Cerebellar nuclear complex (tissue), 1 donor: ENCODE results near the gene TMEM178A.
"Not testable (repeated sequence)": the region's sequence is repeated elsewhere in the genome, so short reads cannot be mapped to it uniquely, and the experiment has no call there.

Source experiments
- DNase-seq, 2 experiments: peaks; one replicate each; lab custom pipeline; 2025; lab: John Stamatoyannopoulos, UW

TMEM178A gene

DNA sequence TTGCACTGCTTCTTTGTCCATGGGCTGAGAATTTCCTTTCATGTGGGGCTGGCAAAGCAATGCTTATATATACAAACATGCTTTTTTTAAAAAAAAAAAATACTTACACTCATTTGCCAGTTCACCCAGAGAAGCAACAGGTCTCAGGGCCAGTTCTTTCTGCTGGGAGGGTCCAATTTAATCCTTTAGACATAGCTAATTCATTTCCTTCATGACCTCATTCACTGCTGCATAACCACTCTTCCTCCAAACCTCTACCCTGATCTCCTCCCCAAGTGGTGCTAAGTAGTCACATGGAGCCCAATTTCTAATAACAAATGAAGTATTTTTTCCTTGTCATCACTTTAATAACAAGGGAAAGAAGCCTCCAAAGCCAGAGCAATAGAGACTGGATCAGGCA, 17.1 kb upstream of the TMEM178A start:
- no peak for DNase-seq

DNA sequence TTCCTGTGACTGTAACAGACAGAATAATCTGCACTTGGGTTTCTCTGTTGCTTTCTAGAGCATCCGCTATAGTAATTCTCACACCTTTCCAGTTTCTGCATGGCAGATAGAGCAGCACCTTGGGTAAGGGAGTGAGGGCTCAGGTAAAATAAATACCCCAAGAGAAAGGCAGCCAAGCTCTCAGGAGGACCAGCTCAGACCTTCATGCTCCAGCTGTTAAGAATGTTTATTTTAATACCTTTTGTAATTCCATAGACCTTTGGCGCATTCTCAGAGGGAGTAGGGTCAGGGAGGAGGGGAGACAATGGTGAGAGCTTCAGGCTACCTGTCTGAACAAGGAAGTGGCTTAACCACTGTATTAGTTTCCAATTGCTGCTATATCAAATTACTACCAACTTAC, 16.2 kb upstream of the TMEM178A start:
- no peak for DNase-seq

DNA sequence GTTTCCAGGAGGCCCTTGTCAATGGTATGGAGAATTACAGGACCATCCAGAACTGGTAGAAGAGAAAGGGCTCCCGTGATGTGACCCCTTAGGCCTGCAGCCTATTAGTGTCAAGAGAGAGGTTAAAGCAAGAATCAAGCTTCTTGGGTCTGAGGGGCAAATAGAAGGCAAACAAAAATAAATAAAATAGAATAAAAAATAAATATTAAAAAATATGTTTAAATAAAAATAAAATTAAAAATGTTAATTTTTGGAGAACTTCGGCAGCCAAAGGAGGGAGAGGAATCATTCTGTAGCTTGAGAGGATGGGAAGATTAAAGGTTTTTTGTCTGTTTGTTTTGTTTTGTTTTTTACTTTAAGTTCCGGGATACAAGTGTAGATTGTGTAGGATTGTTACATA, 15.2 kb upstream of the TMEM178A start:
- no peak for DNase-seq

DNA sequence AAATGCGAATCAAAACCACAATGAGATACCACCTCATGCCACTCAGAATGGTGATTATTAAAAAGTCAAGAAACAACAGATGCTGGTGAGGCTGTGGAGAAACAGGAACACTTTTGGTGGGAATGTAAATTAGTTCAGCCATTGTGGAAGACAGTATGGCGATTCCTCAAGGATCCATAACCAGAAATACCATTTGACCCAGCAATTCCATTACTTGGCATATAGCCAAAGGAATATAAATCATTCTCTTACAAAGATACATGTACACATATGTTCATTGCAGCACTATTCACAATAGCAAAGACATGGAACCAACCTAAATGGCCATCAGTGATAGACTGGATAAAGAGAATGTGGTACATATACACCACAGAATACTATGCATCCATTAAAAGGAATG, 9.5 kb upstream of the TMEM178A start:
- DNase-seq = not testable (repeated sequence)

DNA sequence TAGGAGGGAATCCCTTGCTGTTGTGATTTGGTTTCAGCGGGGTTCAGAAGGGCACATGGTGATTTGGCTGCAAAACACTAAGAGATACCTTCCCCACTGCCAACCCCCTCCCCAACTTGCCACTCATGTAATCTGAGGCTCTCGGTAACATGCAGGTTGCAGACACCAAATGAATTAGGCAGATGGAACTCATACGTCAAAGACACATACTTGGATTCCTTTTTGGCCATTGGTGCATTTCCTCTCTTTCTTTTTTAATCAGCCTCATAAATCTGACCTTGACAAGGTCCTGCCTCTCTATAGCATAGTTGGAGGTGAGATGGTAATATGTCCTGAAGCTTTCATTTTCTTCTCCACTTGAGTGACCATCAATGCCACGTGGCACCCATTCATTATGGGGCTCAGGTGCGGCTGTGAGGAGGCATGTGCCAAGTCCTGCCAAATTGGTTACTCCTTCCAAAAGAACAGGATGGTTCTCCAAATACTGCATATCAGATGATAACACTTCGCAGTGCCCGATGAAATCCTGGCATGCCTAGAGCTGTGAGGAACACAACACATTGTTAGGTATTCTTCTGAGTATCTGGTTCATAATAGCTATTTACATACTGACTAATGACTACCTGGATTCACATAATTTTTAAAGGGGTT, 8.3 kb upstream of the TMEM178A start:
- DNase-seq = peak; percentile 30 to 76

DNA sequence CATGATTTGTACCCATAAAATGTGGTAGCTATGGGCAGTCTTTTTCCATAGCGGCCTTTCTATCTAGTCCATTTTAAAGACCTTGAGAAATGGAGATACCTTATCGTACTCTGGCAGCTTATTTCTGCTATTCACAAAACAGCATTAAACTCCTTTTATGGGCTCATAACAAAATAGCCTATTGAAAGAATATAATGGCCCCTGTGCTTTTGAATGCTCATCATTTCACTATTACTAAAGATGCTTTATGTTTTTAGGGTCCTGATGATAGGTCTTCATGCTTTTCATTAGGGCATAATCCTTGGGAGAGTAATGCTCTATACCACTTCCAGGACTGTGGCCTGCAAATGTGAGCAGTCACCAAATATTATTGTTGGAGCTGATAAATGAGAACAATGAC, 7.3 kb upstream of the TMEM178A start:
- no peak for DNase-seq

DNA sequence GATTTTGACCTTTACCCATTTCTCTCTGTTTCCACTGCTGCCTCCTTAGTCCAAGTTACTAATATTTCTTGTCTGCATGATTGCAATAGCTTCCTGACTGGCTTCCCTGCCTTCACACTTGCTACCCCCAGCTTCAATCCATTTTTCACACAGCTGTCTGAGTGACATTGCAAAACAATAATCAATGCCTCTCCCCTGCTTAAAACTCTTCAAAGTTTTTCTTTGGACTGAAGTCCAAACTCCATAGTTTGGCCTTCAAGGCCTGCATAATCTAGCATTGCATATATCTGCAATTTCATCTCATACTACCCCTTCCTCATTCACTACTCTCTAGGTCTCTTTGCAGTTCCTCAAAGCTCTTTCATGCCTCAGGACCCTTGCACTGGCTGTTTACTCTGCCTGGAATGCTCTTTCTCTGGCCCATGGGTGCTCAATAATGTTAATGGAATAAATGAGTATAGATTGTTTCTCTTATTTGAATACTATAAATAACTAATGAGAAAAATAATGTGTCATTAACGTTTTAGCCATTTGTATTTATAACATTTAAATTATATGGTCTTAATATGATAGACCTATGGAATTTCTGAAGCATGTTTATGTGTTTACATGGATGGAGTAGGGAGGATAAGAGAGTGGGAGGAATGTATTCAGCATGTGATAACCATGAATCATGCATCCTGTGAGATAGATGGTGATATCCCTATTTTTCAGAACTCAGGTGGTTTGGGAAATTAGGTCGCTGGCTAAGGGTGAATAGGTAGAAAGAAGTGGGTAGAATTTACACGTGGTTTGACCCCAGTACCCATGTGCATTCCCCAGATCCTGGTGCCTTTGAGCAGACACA, 5.7 kb upstream of the TMEM178A start:
- DNase-seq = no peak

DNA sequence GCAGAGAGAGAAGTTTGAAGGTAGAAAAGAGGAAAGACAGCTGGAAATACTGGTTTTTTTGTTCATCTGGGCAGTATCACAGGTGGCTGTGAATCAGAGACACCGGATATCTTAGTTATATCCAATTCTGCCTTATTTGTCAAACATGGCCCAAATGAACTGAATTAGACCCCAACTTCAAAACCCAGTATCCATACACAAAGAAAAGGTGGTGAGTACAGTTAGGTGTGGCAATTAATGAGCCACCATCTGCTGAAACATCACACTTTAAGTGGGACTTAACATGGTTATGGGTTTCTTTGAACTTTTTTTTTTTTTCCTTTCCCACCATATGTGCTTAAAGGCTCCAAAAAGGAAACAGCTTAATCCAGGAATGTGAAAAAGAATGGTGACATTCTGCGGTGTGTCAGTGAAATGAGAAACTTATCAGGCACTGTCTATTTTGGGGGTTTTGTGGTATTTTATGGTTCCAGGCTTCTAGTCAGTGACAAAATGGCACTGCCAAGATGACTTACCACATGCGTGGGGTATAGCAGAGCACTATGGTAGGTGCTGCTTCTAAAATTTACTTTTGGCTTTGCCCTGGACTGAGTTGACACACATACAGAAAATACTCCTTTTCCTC, 5.0 kb upstream of the TMEM178A start:
- no peak for DNase-seq

DNA sequence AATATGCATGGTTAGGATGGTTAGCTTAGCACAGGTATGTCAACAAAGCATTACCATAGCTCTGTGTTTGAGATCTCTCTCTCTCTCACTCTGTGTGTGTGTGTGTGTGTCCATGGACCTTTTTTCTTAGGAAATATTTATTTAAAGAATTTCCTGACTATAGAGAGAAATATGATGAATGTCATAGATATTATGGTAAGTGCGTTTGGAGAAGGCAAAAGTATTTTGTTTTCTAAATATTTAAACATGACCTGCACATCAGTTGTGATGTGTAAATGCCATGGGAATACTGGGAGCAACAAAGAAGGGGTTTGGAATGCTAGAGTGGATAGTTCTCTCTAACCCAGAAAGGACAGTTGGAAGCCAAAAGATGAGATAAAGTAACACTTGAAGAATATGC, 3.9 kb upstream of the TMEM178A start:
- no peak for DNase-seq

DNA sequence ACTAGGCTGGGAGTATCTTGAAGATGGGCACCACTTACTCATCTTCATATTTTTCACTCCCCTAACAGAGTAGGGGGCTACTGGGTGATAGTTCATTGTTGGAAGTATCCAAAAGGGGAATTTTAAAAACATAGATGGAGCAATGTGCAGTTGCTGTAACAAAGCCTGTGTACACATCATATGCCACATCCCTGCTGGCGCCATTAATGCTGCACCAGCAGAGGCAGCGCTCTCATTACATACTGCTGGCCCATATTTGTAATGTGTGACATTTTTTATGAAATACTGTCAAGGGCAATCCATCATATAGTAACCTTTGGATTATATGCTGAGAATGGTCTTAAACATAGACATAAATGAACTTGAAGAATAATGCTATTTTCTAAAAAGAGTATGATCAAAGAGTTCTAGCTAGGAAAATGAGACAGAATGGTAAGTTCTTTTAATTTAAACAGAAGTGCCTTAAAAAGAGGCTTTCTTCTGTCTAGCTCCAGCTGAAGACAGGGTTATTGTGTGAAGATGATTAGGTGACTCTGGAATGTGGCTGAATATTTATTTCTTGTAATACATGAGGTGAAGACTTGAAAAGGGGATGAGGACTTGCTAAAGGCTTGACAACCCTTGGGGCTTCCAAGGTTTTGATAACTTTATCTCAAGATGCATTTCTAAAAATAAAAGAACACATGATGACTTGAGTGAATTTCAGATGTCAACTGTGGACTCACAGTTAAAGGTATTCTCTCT, 2.4 kb upstream of the TMEM178A start:
- no peak for DNase-seq

DNA sequence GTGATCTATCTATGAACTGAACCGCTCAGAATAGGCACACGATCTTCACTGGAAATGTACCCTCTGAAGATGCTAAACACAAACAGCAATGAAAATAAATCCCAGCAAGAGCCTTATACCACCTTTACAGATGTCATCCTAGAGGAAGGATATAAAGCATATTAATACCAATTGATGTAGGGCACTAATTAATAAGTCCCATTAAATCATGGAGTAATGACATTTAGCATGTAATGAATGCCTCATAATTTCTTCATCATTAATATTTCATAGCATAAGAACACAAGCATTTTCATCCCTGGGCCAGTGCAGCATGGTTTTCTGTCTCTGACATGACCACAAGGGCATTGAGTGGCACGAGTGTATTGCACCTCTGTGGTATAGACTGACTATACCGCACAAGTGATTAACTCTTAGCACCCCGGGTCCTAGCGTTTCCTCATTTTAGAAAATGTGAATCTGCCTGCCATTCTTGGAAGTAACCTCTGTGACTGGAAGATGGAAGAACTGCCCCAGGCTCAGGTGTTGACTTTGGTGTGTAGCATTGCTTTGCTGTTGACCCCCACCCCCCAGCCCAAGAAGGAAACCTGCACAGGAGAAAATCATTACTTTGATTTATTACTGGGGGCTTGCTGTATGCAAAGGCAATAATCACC, 1.4 kb upstream of the TMEM178A start:
- peak in 1 of 2 experiments; percentile 49 for DNase-seq

DNA sequence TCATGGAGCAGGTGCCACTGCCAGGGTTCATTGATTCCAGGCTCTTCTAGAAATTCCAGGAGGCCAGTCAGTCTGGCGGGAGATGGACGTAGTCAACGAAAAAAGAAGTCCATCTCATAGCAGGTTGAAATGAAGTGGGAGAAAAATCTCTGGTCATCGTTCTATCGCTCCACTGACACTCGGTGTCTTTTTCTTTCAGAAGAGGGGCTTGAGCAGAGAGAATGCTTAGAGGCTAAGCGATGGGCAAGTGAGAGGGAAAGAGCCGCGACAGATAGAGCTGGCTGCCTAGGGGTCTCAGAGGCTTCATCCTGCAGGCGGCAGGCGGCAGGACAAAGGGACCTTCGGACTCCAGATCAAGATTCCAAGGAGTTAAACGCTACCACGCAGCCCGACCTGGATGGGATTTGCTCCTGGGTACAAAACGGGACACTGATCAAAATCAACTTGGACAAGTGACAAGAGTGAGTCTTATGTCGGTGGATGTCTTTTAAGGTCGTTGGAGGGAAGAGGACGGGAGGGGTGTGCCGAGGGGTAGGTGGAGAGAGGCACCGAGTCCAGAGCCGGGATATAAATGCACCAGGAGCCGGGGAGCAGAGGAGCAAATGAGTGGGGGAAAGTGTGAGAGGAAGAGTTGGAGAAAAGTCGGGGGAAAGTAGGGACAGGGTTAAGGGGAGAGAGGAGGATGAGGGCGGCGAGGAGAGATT, 677 bp upstream of the TMEM178A start:
- DNase-seq = peak in 1 of 2 experiments; percentile 49

DNA sequence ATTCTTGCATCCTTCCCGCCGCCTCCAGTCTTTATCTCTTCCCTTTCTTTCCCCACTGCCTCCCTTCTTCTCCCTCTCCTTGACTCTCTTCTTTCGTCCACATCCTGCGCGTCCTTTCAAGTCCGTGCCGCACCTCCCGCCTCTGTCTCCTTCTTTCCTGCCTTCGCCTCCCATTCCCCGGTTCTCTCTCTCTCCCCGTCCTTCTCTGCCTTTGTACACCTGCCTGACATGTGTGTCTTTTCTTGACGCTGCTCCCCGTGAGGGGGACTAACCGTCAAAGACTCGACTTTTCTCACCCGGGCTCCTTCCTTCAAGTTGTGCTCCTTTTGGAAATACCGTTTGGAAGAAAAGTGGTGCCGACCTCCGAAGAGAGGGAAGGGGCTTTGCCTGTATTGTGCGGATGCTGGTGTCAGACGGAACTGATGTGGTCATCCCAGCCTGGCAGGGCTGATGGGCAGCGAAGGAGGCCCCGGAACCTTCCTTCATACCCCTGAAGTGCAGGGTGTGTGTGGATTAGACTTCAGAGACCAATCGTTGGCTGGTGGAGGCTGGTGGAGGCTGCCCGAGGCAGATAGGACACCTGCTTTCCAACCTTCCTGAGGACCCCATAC, 879 bp downstream of the TMEM178A start:
- no peak for DNase-seq

DNA sequence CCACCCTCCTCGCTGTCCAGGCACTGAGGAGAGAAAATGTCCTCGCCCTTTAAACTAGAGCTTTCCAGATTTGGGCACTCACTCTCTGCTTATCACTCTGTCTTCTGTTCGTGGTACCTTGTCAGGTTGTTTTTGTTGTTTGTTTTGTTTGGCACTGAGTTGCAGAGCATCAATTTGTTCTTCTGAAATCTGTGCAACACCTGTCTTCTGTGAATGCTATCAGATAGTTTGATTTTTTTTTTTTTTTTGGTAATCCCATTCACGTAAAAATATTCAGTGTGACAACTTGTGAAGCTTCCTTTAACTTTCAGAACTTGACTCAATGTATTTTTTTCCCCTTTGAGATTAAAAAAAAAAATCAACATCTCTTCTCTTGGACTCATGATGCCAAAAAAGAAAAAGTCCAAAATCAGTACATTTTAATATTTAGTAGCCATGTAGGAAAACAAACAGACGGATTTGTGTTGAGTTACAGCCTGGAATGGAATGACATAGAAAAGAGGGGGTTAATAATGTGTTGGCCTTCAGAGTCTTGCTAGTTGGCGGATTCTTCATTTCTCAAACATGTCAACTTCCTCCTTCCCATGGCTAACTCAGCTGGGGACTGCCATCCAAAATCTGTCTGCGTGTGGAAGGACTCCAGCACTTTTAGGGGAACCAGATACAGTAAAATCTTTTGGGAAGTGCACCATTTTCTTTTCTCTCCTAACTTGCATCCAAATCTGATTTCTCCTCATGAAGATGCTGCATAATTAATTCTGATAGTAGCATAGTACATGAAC, 1.6 kb downstream of the TMEM178A start:
- peak; percentile 41 to 82 for DNase-seq

DNA sequence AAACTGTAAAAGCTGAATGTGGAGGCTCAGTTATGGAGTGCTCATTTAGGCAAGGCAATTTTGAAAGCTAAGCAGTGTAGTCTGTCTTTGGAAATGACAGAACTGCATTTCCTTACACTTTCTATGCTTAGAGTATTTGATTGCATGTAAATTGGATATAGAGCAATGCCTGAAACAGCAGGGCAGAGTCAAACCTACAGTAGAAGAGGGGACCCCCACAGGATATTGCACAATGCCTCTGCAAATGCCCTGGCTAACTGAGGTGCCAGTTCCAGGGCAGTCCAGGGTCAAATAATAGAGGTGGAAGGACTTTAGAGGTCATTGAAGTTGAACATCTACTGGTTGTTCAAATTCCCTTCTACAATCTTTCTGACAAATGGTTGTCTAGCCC, 2.2 kb downstream of the TMEM178A start:
- no peak for DNase-seq

DNA sequence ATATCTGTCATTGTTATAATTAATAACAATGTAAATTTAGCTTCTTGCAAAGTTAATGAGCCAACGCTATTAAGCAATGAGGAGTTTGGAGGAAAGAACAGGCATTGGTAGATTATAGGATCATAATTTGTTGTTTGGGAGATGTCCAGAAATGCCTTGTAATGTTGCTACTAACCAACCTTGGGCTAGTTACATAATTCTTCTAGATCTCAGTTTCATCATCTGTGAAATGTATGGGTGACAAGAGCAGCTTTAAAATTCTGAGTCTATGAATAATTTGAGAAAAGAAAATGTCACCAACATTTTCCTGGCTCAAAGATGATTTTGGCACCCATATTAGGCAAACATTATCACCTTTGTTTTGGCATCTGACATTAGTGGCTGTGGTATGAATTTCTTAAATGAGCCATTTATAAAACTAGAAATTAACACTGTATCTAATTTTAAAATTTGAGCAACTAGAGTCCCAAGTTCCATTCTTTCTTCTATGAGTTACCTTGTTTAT, 2.9 kb downstream of the TMEM178A start:
- no peak for DNase-seq

DNA sequence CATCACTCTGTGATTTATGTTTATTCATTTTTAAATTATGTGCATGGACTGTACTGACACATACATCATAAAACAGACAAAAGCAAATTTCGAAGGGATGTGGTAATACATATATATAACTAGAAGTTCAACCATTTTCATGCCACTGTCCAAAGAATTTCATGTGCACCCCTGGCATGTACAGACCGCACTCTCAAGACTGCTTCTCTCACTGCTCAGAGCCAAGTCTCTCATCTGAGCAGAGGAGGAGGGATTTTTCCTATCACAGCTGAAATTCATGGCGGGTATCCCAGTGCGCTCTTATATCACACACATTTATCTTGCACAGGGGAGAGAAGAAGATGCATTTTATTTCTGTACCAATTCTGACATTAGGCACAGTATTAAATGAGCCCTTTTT, 5.9 kb downstream of the TMEM178A start:
- DNase-seq = peak in 1 of 2 experiments; percentile 61

DNA sequence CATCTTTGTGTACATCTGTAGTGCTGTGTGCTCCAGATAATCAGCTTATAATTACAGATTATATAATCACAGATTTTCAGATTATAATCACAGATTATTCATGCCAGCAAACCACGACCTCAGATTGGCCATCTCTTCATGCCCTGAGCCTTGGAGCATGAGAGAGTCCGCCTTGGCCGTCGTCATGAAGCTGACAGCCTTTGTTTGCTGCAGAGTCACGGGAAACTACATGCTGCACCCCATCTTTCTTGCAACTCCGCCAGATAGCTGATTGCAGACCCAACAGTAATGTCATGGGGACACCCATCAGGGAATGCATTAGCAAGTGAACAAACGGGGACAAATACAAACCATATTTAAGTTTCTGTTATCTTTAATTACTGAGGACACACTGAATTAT, 7.3 kb downstream of the TMEM178A start:
- no peak for DNase-seq

DNA sequence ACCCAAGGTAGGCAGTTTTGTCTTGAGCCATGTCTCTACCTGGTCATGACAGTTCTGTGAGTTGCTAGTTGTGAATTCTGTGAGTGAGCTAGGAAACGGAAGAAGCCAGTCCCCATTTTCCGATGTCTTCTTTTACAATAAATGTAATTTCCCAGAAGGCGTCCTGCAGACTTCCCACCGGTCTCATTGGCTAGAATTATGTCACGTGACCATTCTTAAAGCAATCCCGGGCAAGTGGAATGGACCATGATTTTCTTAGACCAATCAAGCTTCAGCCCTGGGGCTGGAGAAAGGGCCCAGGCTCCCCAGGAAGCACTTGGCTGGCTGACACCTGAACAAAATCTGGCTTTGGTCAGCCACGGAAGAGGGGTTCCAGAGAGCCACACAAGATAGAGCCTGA, 10.6 kb downstream of the TMEM178A start:
- DNase-seq = no peak

DNA sequence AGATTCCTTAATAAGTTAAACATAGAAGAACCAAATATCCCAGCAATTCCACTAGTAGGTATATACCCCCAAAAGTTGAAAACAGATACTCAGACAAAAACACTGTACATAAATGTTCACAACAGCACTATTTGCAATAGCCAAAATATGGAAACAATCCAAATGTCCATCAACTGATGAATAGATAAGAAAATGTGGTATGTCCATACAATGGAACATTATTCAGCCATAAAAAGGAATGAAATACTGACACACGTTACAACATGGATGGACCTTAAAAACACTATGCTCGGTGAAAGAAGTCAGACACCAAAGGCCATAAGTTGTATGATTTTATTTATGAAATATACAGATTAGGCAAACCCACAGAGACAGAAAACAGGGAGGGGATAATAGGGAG, 12.5 kb downstream of the TMEM178A start:
- no peak for DNase-seq
